Coronary artery (tissue), 2 donors: ENCODE measurements around the gene TRIM14.

ENCODE experiments used
- DNase-seq: peaks from one replicate; pipeline ENCODE4 v3.0.0-alpha.2; 2017; ENCODE audit warnings: low spot score
- H3K27ac ChIP-seq, 2 donors: fragments of 200-600 bp; sonication (generic); one replicate each; pipeline ENCODE4 v1.5.1; 2016 to 2019
- H3K4me3 ChIP-seq: fragments of 200-600 bp; sonication (generic); 2 replicates; pipeline ENCODE4 v1.5.1; 2016; ENCODE audit warnings: mild to moderate bottlenecking, moderate library complexity
- TF ChIP-seq, protein P1 (sequence below): fragments of 200-600 bp; sonication (generic); IDR thresholded peaks from one replicate; pipeline ENCODE4 v1.5.1; 2019; ENCODE audit warnings: antibody characterized with exemption

Gene TRIM14

DNA sequence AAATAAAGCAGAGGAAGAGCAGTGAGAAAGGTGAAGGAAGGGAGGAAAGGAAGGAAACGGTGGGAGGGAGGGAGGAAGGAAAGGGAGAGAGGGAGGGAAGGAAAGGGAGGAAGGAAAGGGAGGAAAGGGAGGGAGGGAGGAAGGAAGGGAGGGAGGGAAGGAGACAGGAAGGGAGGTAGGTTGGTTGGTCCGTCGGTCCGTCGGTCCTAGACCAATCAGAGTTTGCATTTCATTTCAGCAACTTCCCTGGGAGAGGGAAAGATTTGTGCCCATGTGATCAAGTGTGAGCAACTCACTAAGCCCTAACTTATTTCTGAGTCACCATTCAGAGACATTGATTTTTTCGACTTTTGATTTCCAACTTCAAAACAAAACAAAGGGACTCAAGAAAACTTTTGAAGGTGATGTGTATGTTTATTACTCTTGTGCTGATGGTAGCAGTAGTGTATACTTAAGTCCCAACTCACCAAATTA is 43.7 kb downstream of the TRIM14 start:
- DNase-seq = no peak
- no peak overlapping the region for H3K27ac ChIP-seq
- H3K4me3 ChIP-seq = no peak overlapping the region
- TF ChIP-seq, protein P1, sequence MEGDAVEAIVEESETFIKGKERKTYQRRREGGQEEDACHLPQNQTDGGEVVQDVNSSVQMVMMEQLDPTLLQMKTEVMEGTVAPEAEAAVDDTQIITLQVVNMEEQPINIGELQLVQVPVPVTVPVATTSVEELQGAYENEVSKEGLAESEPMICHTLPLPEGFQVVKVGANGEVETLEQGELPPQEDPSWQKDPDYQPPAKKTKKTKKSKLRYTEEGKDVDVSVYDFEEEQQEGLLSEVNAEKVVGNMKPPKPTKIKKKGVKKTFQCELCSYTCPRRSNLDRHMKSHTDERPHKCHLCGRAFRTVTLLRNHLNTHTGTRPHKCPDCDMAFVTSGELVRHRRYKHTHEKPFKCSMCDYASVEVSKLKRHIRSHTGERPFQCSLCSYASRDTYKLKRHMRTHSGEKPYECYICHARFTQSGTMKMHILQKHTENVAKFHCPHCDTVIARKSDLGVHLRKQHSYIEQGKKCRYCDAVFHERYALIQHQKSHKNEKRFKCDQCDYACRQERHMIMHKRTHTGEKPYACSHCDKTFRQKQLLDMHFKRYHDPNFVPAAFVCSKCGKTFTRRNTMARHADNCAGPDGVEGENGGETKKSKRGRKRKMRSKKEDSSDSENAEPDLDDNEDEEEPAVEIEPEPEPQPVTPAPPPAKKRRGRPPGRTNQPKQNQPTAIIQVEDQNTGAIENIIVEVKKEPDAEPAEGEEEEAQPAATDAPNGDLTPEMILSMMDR = no peak

DNA sequence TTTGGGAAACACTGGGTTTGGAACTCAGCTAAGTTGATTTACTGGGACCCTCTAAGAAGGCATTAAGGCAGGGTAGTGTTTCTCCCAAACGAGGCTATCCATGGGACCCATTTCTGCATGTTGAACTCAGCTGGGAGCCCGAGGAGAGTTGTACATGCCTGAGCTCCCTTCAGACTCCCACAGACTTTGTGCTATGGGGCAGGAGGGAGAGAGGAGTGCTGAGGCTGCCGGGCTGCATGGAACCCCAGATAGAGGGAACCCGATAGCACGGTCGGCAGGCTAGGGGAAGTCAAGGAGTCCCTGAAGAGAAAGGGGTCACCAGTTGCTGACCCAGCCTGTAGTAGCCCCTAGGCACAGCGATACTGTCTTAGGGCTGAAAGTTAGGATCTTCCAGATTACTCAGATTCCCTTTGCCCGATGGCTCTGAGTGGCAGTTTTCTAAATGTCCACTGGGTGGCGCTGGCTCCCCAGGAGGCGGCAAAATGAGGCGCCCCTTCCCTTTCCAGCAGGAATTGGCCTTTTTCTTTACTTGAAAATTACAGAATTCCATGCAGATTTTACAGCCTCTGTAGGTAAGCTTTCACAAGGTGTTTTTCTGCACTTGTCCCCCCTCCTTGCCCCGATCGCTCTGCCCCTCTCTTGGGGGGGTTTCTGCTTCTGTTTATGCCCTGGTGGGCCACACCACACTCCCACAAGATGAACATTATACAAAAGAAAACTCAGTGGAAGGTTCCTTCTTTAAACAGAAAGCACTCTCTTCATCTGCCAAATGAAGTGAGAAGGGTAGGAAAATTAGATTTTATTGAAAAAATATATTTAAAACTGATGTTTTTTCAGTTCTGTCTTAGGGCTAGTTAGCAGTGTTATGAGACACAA is 44.7 kb downstream of the TRIM14 start:
- DNase-seq = no peak
- H3K27ac ChIP-seq = no peak overlapping the region
- H3K4me3 ChIP-seq = no peak overlapping the region
- TF ChIP-seq, protein P1 = peak; percentile 72

DNA sequence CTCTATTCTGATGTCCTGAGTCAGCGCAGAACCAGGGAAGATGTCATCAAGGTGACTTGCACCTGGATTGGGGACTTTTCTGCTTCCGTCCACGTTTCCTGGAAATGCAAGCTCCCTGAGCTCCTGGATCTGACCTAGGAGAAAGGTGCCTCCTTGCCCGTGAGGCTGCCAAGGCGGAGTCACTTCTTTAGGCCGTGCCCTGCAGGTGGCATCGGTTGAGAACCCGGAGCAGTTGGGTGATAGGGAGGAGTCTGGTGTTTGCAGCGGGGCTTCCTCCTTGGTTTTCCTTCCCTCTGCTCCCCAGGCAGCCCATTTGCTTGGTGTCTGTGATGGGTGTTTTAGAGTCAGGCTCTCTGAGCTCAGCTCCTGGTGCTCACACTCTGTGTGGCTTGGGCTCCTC is 47.3 kb downstream of the TRIM14 start:
- DNase-seq = no peak
- Histone ChIP-seq H3K4me3 (no peak overlapping the region), H3K27ac (no peak overlapping the region)
- TF ChIP-seq, protein P1 = no peak

DNA sequence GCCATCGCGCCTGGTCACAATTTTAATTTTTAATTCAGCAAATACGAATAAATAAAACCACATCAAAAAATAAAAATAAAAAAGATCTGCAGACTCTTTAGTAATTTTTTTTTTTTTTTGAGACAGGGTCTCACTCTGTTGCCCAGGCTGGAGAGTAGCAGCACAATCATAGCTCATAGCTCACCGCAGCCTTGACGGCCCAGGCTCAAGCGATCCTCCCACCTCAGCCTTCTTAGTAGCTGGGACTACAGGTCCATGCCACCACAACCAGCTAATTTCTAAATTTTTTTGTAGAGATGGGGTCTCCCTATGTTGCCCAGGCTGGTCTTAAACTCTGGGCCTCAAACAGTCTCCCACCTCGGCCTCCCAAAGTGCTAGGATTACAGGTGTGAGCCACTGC is 48.3 kb downstream of the TRIM14 start:
- TF ChIP-seq, protein P1 = no peak
- no peak overlapping the region for H3K4me3 ChIP-seq
- DNase-seq = no peak
- H3K27ac ChIP-seq = no peak overlapping the region

DNA sequence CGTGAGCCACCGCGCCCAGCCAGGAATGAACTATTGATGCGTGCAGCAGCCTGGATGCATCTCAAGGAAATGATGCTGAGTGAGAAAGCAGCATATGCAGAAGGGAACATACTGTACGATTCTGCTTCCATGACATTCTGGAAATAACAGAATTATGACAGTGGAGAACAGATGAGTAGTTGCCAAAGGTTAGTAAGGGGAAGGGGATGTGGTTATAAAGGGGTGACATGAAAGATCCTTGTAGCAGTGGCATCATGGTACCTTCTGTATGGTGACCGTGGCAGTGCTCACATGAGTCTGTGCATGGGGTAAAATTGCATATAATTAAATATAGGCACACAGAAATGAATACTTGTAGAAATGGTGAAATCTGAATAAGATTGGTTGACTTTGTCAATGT is 49.5 kb downstream of the TRIM14 start:
- no peak overlapping the region for H3K4me3 ChIP-seq
- no peak for DNase-seq
- H3K27ac ChIP-seq = no peak overlapping the region
- TF ChIP-seq, protein P1 = no peak

DNA sequence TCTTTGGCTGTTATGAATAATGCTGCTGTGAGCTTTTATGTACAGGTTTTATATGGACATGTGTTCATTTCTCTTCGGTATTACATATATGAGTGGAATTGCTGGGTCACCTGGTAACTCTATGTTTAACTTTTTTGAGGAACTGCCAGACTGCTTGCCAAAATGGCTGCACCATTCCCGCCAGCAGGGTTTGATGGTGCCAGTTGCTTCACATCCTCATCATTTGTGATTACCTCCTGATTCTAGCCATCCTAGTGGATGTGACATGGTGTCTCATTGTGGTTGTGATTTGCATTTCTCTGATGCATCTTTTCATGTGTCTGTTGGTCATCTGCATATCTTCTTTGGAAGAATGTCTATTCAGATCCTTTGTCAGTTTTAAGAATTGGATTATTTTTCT is 51.8 kb downstream of the TRIM14 start:
- no peak for DNase-seq
- no peak overlapping the region for H3K4me3 ChIP-seq
- H3K27ac ChIP-seq = no peak overlapping the region
- TF ChIP-seq, protein P1 = no peak

DNA sequence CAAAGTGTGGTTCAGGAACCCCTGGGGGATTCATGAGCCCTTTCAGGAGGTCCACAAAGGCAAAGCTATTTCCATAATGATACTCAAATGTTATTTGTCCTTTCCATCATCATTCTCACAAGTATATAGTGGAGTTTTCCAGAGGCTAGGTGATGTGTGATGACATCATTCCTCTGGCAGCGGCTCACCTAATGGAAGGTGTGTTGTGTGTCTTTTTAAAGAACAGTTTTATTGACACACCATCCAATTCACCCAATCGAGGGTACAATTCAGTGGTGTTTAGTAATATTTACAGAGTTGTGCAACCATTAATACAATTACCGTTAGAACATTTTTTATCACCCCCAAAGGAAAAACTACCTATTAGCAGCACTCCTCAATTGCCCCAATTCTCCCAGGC is 52.8 kb downstream of the TRIM14 start:
- DNase-seq = no peak
- TF ChIP-seq, protein P1 = no peak
- H3K4me3 ChIP-seq = no peak overlapping the region
- no peak overlapping the region for H3K27ac ChIP-seq
